NCI-H526 treated with DMSO at 0.1 percent for 48 hours (cell line): Measurements from ENCODE around the gene FAHD2B.
"Not testable (repeated sequence)": the region's sequence is repeated elsewhere in the genome, so short reads cannot be mapped to it uniquely, and the experiment has no call there.

Experiments
- DNase-seq: peaks from one replicate; lab custom pipeline; 2025; lab: John Stamatoyannopoulos, UW

The FAHD2B gene

DNA sequence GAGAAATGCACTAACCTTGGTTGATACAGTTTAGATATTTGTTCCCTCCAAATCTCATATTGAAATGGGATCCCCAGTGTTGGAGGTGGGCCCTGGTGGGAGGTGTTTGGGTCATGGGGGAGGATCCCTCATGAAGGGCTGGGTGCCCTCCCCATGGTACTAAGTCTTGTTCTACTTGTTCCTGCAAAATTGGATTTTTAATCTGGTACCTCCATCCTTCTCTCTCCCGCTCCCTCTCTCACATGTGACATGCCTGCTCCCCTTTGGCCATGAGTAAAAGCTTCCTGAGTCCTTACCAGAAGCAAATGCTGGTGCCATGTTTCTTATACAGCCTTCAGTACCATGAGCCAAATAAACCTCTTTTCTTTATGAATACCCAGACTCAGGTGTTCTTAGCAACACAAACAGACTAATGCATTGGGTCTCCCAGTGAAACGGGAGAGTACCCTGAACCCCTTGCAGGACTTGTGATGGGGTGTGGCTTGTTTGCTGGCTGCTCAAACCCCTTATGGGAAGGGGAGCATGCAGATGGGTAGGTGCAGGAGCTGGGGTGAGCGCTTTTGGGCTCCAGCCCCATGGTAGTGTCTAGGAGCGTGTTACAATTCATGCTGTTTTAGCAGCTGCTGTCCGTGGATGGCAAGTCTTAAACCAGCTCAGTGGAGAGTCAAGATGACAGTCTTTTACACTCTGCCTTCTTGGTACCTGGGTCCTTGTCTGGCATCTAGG, 27.2 kb downstream of the FAHD2B start:
- no peak for DNase-seq

DNA sequence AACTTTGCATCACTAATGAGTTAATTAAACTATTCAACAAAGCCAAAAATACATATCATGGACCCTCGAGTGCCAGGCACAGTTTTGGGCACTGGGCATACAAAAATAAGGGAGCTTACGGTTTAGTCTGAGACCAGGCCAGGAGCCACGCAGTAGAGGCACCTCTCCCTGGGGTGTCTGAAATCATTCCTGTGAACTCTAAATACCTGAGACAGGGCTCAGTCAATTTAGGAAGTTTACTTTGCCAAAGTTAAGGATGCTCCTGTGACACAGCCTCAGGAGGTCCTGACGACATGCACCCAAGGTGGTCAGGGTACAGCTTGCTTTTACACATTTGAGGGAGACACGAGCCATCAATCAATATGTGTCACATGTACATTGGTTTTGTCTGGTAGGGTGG, 28.7 kb downstream of the FAHD2B start:
- DNase-seq, result not testable (repeated sequence)

DNA sequence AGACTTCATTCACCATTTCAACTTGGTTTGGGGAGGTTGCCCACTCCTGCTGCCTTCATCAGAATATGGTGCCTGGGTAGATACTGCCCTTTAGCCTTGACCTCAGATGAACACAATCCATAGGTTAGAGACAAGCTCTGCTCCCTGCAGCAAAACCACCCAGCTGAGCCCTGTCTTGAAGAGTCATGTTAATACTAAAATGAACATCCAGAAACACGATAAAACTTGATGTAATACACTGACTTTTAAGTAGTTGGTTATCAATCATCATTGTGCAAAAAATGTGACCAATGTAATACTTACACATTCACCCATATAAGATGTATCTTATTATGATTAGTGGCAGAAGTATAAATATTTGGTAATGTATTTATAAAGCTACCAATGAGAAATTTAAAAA, 32.7 kb downstream of the FAHD2B start:
- DNase-seq, result not testable (repeated sequence)

DNA sequence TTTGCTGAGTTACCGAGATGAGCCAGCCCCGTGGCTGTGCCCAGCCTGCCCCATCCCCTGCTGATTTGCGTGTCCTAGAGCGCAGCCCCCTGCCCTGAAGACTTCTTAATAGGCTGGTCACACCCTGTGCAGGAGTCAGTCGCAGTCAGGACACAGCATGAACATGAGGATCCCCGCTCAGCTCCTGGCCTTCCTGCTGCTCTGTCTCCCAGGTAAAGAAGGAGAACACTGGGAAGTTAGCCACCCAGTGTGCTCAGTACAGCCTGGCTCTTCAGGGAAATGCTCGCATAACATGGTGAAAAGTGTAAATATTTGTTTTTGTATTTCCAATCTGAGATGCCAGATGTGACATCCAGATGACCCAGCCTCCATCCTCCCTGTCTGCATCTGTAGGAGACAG, 34.9 kb downstream of the FAHD2B start:
- not testable (repeated sequence) for DNase-seq

DNA sequence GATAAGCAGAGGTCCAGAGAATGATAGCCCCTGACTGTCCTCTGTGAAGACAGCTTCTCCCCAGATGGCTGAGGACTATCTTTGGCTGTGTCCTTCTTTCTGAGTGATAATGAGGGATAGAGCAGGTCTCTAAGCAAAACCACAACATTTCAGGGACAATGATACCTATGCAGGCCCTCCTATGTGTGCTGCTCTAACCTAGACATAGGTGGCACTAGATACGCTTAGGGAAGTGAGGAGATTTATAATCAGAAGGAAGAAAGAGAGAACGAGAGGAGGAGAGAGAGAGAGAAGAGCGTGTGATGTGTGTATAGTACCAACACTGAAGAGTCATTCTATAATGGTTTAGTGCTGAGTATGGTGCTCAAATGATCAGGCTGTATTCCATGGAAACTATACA, 38.5 kb downstream of the FAHD2B start:
- not testable (repeated sequence) for DNase-seq

DNA sequence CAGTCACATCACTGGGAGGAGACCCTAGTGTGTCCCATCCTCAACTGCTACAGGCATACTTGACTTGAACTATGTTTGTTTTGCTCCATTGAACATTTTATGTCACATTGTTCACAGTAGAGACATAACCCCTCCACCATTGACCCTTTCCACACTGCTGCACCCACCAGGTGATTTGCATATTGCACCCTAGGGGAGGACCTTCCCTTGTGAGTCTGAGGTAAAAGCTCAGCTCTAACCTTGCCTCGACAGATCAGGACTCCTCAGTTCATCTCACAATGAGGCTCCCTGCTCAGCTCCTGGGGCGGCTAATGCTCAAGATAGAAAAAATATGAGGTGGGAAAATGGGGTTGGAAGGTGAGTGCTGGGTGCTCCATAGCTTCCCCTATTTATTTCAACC, 44.6 kb downstream of the FAHD2B start:
- not testable (repeated sequence) for DNase-seq

DNA sequence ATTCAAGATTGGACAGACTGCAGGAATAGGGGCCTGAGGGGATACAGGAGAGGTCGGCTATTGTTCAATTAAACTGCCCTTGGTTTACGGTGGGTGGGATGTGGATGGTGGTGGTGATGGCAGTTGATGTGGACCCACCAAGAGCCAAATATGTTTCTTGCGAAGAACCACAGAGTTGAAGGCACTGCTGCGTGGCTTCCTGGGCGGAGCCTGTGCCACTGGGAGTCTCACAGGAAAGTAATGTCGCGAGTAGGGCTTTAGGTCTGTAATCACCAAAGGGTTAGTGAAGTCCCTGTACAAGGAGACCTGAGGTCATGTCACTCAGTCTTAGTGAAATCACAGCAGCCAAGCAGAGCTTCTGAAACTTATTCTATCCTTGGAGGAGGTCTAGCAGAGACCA, 46.2 kb downstream of the FAHD2B start:
- DNase-seq, result not testable (repeated sequence)

DNA sequence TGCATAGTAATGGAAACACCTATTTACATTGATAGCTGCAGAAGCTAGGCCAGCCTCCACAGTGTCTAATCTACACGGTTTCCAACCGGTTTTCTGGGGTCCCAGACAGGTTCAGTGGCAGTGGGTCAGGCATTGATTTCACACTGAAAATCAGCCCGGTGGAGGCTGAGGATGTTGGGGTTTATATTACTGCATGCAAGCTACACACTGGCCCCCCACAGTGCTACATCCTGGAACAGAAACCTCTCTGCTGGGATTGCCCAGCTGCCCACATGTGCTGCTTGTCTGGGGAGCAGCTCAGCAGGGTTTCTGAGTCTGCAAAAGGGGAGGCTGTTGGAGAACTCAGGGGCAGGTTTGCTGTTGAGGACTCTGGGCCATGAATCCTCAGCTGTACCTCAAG, 48.0 kb downstream of the FAHD2B start:
- DNase-seq, result not testable (repeated sequence)

DNA sequence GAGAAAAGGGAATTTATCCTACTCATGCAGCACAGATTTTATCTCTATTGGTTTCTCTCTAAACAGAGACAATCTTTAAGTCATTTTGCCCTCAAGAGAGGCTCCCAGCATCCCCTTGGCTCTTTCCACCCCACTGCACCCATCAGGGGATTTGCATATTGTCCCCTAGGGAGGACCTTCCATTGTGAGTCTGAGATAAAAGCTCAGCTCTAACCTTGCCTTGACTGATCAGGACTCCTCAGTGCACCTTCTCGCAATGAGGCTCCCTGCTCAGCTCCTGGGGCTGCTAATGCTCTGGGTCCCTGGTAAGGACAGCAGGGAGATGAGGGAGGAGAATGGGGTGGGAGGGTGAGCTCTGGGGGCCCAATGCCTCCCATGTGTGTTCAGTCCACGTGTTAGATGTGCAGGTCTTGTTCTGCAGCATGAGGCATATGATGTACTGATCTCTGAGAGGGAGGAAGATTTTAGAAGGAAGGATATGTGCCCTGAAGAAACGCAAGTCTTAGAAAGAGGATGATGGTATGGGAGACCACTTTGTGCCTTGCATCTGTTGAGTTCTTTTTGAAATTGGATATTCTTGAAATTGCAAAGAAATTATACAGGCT, 48.7 kb downstream of the FAHD2B start:
- DNase-seq, result peak; percentile 41
